Bronchus fibroblast of lung (primary cell): ENCODE results near the gene RTCA. TPM values are rescaled to one million over a fixed set of nuclear protein-coding genes. Genes with fewer than 3 reads are reported as not detected.

Source experiments
- total RNA-seq: library from RNA; depleted of rRNA; stranded (reverse); fragments of >200 nt; gene quantifications from 2 replicates; pipeline ENCODE4 v1.2.3, GENCODE V29; 2015

The RTCA gene
- total RNA-seq, result 22.9 and 24.7 TPM in 2 replicates

GRCh38 chr1:100265931-100266740 lies at the start of gene RTCA:
RTCA (plus strand) TSS chr1:100266216; CDS start chr1:100266376, 160 bp downstream.

GRCh38 chr1:100249537-100250257 lies 16.3 kb upstream of the RTCA start, which contains the start of gene DBT:
DBT (minus strand) TSS chr1:100249834; CDS start chr1:100249820, 14 bp downstream.

Other genes with a start within 250 kb of the RTCA start
- 2.2 and 3.5 TPM in 2 replicates for gene SASS6, start 133.3 kb upstream of the RTCA start, total RNA-seq
- 8.8 and 15.5 TPM in 2 replicates for gene TRMT13, start 133.1 kb upstream of the RTCA start, total RNA-seq
- 0.15 and 0.34 TPM in 2 replicates for gene LRRC39, start 88.0 kb upstream of the RTCA start, total RNA-seq
- 2.2 and 3.0 TPM in 2 replicates for gene DBT, start 16.4 kb upstream of the RTCA start, total RNA-seq
- 1.8 and 2.7 TPM in 2 replicates for gene CDC14A, start 86.3 kb downstream of the RTCA start, total RNA-seq